Measurements from ENCODE around the gene CXCR4.

The CXCR4 gene

DNA sequence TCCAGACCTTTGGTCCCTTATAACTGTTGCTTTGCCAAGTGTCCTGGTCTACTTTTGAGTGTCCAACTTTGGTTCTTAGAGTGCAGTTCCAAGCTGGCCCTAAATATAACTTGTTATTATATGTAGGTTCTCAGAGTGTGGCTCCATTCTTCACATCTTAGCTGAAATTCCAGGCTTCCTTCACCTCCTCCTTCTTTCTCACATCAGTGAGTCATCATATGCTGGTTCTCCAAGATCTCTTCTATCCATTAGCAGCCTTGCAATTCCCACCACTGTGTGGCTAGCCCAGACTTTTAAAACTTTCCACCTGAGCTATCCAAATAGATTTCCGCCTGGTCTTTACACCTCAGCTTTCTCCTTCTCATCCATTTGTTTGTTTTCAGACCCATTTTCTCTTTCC lies 12.6 kb upstream of the CXCR4 start:
- Histone ChIP-seq H3F3A (ENCODE audit: insufficient read depth, low read length) (no peaks in the 10 kb centered on the region), H4K20me1 (ENCODE audit: insufficient read depth, low read length) (no peaks in the 10 kb centered on the region), H3K36me3 (ENCODE audit: insufficient read depth, low read length) (no peaks in the 10 kb centered on the region), H3K27ac (ENCODE audit: low read depth, low read length, poor library complexity, severe bottlenecking) (peak overlapping the region; percentile 100), H2AFZ (ENCODE audit: low read length) (no peak overlapping the region), H3K9me3 (ENCODE audit: low read length) (no peaks in the 10 kb centered on the region), H3K4me2 (ENCODE audit: low read length) (0 out of 2 replicates have a peak overlapping the region, but pooled peaks have one; percentile 71), H3K9me2 (ENCODE audit: low read depth, low read length) (no peaks in the 10 kb centered on the region), H3K4me1 (ENCODE audit: insufficient read depth, low read length, severe bottlenecking) (peaks cover 96% of the 10 kb centered on the region), H3K9ac (ENCODE audit: low read length) (no peak overlapping the region), H3K79me2 (ENCODE audit: insufficient read depth, low read length) (no peaks in the 10 kb centered on the region), H3K27me3 (ENCODE audit: insufficient read depth, low read length) (no peaks in the 10 kb centered on the region), H3K4me3 (ENCODE audit: low read depth, low read length, poor library complexity, severe bottlenecking) (no peak overlapping the region)
- TF ChIP-seq EZH2 (IDR thresholded peaks at IDR 0.05; ENCODE audit: borderline replicate concordance, low read length), result no peak
- TF ChIP-seq, protein P1, sequence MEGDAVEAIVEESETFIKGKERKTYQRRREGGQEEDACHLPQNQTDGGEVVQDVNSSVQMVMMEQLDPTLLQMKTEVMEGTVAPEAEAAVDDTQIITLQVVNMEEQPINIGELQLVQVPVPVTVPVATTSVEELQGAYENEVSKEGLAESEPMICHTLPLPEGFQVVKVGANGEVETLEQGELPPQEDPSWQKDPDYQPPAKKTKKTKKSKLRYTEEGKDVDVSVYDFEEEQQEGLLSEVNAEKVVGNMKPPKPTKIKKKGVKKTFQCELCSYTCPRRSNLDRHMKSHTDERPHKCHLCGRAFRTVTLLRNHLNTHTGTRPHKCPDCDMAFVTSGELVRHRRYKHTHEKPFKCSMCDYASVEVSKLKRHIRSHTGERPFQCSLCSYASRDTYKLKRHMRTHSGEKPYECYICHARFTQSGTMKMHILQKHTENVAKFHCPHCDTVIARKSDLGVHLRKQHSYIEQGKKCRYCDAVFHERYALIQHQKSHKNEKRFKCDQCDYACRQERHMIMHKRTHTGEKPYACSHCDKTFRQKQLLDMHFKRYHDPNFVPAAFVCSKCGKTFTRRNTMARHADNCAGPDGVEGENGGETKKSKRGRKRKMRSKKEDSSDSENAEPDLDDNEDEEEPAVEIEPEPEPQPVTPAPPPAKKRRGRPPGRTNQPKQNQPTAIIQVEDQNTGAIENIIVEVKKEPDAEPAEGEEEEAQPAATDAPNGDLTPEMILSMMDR (IDR thresholded peaks at IDR 0.05; ENCODE audit: low read length), result no peak

DNA sequence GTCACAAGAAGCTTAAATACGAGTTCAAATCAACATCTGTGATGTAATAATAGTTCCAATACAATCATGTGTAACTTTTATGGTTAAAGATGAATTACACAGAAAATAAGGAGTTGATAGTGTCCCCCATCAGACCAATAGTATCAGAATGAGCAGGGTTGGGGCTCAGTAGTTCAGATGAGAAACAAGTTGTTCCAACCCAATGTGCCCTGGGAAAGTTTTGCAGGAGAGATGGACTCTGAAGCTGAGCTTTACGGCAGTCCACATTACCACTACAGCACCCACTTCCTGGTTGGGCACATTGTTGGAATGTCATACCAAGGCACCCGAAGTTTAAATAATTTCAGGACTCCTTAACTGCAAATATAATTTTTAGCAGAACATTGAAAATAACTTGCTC lies 12.1 kb upstream of the CXCR4 start:
- Histone ChIP-seq H3K9me2 (ENCODE audit: low read depth, low read length) (no peaks in the 10 kb centered on the region), H2AFZ (ENCODE audit: low read length) (no peak overlapping the region), H3K4me3 (ENCODE audit: low read depth, low read length, poor library complexity, severe bottlenecking) (no peak overlapping the region), H3K4me2 (ENCODE audit: low read length) (peak overlapping the region; percentile 20), H3K27me3 (ENCODE audit: insufficient read depth, low read length) (no peaks in the 10 kb centered on the region), H3K79me2 (ENCODE audit: insufficient read depth, low read length) (no peaks in the 10 kb centered on the region), H3K36me3 (ENCODE audit: insufficient read depth, low read length) (no peaks in the 10 kb centered on the region), H3K27ac (ENCODE audit: low read depth, low read length, poor library complexity, severe bottlenecking) (peak overlapping the region; percentile 100), H3F3A (ENCODE audit: insufficient read depth, low read length) (no peaks in the 10 kb centered on the region), H3K4me1 (ENCODE audit: insufficient read depth, low read length, severe bottlenecking) (peaks cover 96% of the 10 kb centered on the region), H3K9me3 (ENCODE audit: low read length) (no peaks in the 10 kb centered on the region), H4K20me1 (ENCODE audit: insufficient read depth, low read length) (no peaks in the 10 kb centered on the region), H3K9ac (ENCODE audit: low read length) (no peak overlapping the region)
- no peak for TF ChIP-seq EZH2 (IDR thresholded peaks at IDR 0.05; ENCODE audit: borderline replicate concordance, low read length)

GRCh38 chr2:136129601-136130000 lies 11.7 kb upstream of the CXCR4 start:
- Histone ChIP-seq H3K79me2 (ENCODE audit: insufficient read depth, low read length) (no peaks in the 10 kb centered on the region), H3K4me2 (ENCODE audit: low read length) (peak overlapping the region; percentile 20), H3K9me3 (ENCODE audit: low read length) (no peaks in the 10 kb centered on the region), H3K9me2 (ENCODE audit: low read depth, low read length) (no peaks in the 10 kb centered on the region), H3K9ac (ENCODE audit: low read length) (no peak overlapping the region), H4K20me1 (ENCODE audit: insufficient read depth, low read length) (no peaks in the 10 kb centered on the region), H3K36me3 (ENCODE audit: insufficient read depth, low read length) (no peaks in the 10 kb centered on the region), H3K4me1 (ENCODE audit: insufficient read depth, low read length, severe bottlenecking) (peaks cover 96% of the 10 kb centered on the region), H3K27me3 (ENCODE audit: insufficient read depth, low read length) (no peaks in the 10 kb centered on the region), H3K4me3 (ENCODE audit: low read depth, low read length, poor library complexity, severe bottlenecking) (no peak overlapping the region), H2AFZ (ENCODE audit: low read length) (no peak overlapping the region), H3F3A (ENCODE audit: insufficient read depth, low read length) (no peaks in the 10 kb centered on the region; the same call in 1 of the 2 replicates), H3K27ac (ENCODE audit: low read depth, low read length, poor library complexity, severe bottlenecking) (peak overlapping the region; percentile 44)
- TF ChIP-seq, protein P1 (IDR thresholded peaks at IDR 0.05; ENCODE audit: low read length), result no peak
- no peak for TF ChIP-seq EZH2 (IDR thresholded peaks at IDR 0.05; ENCODE audit: borderline replicate concordance, low read length)

DNA sequence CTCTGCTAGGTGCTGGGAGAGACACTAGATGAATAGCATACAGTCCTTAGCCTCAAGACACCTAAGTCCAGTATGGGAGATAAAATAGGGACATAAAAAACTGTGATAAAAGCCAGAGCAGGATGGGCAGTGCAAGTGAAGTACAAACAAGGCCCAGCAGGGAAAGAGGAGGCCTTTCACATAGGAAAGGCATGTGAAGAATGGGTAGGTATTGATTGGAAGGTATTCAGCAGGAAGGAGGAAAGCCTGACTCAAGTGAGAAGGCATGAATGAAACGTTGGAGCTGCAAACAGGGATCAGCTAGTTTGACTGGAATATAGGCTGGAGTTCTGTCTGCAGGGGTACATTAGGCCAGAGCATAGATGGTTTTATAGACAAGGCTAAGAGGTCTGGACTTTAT lies 11.0 kb upstream of the CXCR4 start:
- Histone ChIP-seq H3K27ac (ENCODE audit: low read depth, low read length, poor library complexity, severe bottlenecking) (no peak overlapping the region), H3K4me2 (ENCODE audit: low read length) (no peak overlapping the region), H3F3A (ENCODE audit: insufficient read depth, low read length) (no peaks in the 10 kb centered on the region; the same call in 1 of the 2 replicates), H2AFZ (ENCODE audit: low read length) (no peak overlapping the region), H3K79me2 (ENCODE audit: insufficient read depth, low read length) (no peaks in the 10 kb centered on the region), H3K27me3 (ENCODE audit: insufficient read depth, low read length) (no peaks in the 10 kb centered on the region), H3K4me3 (ENCODE audit: low read depth, low read length, poor library complexity, severe bottlenecking) (no peak overlapping the region), H3K9me3 (ENCODE audit: low read length) (no peaks in the 10 kb centered on the region), H3K36me3 (ENCODE audit: insufficient read depth, low read length) (no peaks in the 10 kb centered on the region), H3K9ac (ENCODE audit: low read length) (no peak overlapping the region), H3K9me2 (ENCODE audit: low read depth, low read length) (no peaks in the 10 kb centered on the region), H3K4me1 (ENCODE audit: insufficient read depth, low read length, severe bottlenecking) (peaks cover 96% of the 10 kb centered on the region), H4K20me1 (ENCODE audit: insufficient read depth, low read length) (no peaks in the 10 kb centered on the region)
- TF ChIP-seq EZH2 (IDR thresholded peaks at IDR 0.05; ENCODE audit: borderline replicate concordance, low read length), result no peak
- TF ChIP-seq, protein P1 (IDR thresholded peaks at IDR 0.05; ENCODE audit: low read length), result no peak
